ENCODE data around the gene PET100. TPM values are rescaled to one million over a fixed set of nuclear protein-coding genes. Genes with fewer than 3 reads are reported as not detected.

The PET100 gene
- total RNA-seq, 1 donor from 2014 or later = 139 TPM

DNA sequence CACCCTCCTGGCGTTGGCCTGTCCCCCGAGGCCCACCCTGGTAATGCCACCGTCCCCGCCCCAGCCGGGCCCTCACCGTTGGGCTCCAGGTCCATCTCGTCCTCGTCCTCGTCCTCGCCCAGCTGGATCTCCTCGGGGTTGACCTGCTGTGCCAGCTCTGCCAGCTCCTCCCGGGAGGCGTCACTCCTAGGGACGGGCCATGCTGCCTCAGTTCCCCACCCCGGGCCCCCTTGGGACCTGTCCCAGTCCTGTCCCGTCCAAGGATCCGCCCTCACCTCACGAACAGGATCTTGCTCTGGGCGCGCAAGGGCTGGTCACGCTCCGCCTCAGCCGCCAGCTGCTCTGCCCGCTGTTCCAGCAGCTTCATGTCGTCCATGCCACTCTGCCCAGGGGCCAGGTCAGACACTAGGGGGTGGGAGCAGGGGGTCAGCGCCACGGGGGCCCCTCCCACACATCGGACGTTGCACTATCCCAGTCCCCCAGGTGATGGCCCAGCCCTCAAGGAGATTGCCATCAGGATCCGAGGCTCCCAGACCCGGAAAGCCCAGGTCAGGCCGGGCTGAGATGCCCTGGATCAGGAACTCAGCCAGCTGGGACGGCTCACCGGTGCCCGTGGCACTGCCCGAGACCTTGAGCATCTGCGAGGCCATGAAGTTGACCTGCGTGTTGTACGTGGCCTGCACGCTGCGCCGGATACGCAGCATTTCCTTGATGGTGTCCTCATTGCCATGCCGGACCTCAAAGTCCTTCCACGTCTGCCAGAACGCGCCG is 9.7 kb upstream of the PET100 start:
- H3K27ac Mint-ChIP-seq = no peak overlapping the region
- H3K36me3 Mint-ChIP-seq = peaks cover 30% of the 10 kb centered on the region
- peaks cover 8% of the 10 kb centered on the region for H3K4me1 Mint-ChIP-seq
- no peaks in the 10 kb centered on the region for H3K27me3 Mint-ChIP-seq (ENCODE audit: low read depth)
- H3K4me3 Mint-ChIP-seq = no peak overlapping the region
- DNase-seq (ENCODE audit: low spot score in 2 of 2, unreplicated experiment in 2 of 2) = no peak
- TF ChIP-seq, protein P1, sequence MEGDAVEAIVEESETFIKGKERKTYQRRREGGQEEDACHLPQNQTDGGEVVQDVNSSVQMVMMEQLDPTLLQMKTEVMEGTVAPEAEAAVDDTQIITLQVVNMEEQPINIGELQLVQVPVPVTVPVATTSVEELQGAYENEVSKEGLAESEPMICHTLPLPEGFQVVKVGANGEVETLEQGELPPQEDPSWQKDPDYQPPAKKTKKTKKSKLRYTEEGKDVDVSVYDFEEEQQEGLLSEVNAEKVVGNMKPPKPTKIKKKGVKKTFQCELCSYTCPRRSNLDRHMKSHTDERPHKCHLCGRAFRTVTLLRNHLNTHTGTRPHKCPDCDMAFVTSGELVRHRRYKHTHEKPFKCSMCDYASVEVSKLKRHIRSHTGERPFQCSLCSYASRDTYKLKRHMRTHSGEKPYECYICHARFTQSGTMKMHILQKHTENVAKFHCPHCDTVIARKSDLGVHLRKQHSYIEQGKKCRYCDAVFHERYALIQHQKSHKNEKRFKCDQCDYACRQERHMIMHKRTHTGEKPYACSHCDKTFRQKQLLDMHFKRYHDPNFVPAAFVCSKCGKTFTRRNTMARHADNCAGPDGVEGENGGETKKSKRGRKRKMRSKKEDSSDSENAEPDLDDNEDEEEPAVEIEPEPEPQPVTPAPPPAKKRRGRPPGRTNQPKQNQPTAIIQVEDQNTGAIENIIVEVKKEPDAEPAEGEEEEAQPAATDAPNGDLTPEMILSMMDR (IDR thresholded peaks at IDR 0.05; ENCODE audit: unreplicated experiment) = no peak
- H3K9me3 Mint-ChIP-seq = no peaks in the 10 kb centered on the region

DNA sequence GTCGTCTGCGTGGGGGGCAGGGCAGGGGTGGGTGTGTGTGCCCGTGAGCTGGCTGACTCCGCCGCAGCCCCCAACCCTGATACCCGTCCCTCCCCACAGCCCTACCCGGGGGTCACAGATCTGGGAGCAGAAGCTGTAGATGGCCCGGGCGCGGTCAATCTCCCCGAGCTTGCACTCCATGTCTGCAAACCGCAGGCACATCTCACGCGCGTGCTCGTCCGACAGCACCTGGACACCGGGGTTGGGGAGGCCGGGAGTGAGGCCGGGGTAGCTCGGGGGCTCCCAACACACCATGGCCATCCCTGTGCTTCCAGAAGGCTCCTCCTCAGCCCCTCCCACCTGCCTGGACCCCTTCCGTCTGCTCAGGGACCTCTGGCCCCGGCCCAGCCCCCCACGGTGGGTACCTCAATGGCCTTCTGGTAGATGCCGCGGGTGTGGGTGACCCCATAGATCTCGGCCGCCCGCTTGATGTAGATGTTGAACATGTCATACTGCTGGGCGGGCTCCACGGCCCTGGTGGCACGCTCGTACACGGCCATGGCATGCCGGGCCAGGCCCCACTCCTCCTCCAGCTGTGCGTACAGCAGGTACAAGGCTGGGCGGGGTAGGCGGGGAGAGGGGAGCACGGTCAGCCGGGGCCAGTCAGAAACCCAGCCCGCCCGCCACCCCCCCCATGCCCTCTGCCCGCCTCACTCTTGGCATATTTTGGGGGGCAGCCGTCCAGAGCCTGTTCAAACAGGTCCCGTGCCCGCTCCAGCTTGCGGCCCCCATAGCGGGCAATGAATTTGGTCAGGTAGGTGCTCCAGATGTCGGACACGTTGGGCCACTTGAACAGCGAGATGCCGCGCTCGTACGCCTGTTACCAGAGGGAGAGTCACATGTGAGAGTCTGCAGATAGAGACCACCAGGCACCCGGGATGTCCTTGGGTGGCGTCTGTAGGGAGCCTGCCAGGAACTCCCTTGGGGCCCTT is 8.9 kb upstream of the PET100 start:
- H3K36me3 Mint-ChIP-seq = peaks cover 30% of the 10 kb centered on the region
- TF ChIP-seq, protein P1 (IDR thresholded peaks at IDR 0.05; ENCODE audit: unreplicated experiment) = no peak
- H3K27ac Mint-ChIP-seq = no peak overlapping the region
- H3K27me3 Mint-ChIP-seq (ENCODE audit: low read depth) = no peaks in the 10 kb centered on the region
- no peaks in the 10 kb centered on the region for H3K9me3 Mint-ChIP-seq
- H3K4me3 Mint-ChIP-seq = no peak overlapping the region
- peaks cover 8% of the 10 kb centered on the region for H3K4me1 Mint-ChIP-seq
- DNase-seq (ENCODE audit: low spot score in 2 of 2, unreplicated experiment in 2 of 2) = no peak

DNA sequence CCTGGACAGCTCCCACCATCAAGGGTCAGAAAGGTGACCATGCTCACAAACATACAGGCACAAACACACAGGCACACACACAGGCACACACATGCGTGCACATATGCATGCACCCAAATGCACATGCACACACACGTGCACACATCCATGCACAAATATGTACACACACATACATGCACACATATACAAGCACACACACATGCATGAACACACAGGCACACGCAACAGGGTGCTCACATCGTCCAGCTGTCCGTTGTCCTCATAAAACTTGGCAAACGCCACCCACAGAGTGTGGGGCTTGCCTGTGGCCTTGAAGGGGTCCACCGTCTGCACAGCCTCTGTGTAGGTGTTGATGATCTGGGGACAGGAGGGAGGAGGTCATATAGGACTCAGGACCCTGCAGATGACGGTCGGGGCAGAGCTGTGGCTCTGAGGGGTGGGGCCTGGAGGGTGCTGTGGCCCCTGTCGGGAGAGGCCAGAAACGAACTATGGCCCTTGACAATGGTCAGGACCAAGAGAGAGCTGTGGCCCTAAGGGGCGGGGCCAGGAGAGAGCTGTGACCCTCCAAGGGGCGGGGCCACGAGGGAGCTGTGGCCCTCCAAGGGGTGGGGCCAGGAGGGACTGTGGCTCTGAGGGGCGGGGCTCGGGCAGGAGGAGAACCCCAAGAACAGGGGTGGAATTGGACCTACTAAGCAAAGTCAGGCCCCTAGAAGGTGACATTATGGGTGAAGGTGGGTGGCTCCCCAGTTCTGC is 6.5 kb upstream of the PET100 start:
- DNase-seq (ENCODE audit: low spot score in 2 of 2, unreplicated experiment in 2 of 2) = no peak
- TF ChIP-seq, protein P1 (IDR thresholded peaks at IDR 0.05; ENCODE audit: unreplicated experiment) = no peak
- no peaks in the 10 kb centered on the region for H3K27me3 Mint-ChIP-seq (ENCODE audit: low read depth)
- no peaks in the 10 kb centered on the region for H3K9me3 Mint-ChIP-seq
- H3K36me3 Mint-ChIP-seq = peaks cover 30% of the 10 kb centered on the region
- no peak overlapping the region for H3K4me3 Mint-ChIP-seq
- H3K27ac Mint-ChIP-seq = no peak overlapping the region
- H3K4me1 Mint-ChIP-seq = peaks cover 11% of the 10 kb centered on the region

DNA sequence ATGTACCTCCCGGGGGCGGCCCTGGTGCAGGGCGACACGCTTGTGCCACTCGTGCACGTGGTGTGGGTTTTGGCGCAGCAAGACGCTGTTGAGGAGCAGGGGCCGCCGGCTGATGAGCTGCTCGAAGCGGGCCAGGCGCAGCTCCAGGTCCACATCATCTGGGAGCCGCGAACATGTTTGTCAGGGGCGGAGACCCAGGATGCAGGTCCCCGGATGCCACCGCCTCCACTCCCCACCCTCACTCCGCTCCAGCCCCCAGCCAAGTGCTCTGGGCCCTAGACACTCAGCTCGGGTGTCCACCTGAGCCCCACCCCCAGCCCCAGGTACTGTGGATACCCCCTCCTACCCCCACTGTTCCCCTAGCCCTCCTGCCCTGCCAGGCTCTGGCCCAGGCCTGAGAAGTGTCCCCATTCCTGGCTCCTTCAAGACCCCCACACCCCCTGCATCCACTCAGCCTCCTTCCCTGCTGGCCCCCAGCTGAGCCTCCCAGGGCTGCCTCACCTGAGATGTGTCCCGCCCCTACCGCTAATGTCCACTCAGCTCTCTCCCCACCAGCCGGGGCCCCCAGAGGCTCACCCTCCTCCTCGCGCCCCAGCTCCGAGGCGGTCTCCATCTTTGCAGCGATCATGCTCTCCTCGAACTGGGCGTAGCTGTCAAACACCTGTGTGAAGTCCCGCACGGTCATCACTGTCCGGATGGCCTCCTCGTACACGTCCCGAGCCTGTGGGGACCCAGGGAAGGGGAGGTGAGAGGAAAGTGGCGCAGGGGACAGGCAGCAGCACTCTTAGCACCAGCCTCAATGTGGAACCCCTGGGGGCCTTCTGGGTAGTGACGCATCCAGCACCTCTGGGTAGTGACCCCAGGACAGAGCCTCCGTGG is 5.6 kb upstream of the PET100 start:
- H3K27ac Mint-ChIP-seq = no peak overlapping the region
- no peaks in the 10 kb centered on the region for H3K9me3 Mint-ChIP-seq
- DNase-seq (ENCODE audit: low spot score in 2 of 2, unreplicated experiment in 2 of 2) = no peak
- H3K36me3 Mint-ChIP-seq = peaks cover 22% of the 10 kb centered on the region
- no peaks in the 10 kb centered on the region for H3K27me3 Mint-ChIP-seq (ENCODE audit: low read depth)
- TF ChIP-seq, protein P1 (IDR thresholded peaks at IDR 0.05; ENCODE audit: unreplicated experiment) = no peak
- peaks cover 11% of the 10 kb centered on the region for H3K4me1 Mint-ChIP-seq
- H3K4me3 Mint-ChIP-seq = no peak overlapping the region
